GM13976 (cell line): ENCODE data around the gene ITPRIP.

Source experiments
- DNase-seq: peaks from one replicate; pipeline ENCODE4 v3.0.0; 2012; ENCODE audit warnings: low spot score
- CTCF ChIP-seq: IDR thresholded peaks from 2 replicates; pipeline ENCODE4 v1.5.1; 2012; ENCODE audit warnings: borderline replicate concordance, mild to moderate bottlenecking; ENCODE audit not compliant: insufficient read depth; ENCODE audit errors: extremely low read depth, missing control alignments, control extremely low read depth
- in situ Hi-C: fragments of 300-500 bp; cut with MboI; formaldehyde crosslinking; loops from one replicate; pipeline ENCODE4 v1.12.0; 2022; ENCODE audit warnings: low sequenced_read_pairs, mixed read lengths, inconsistent platforms; ENCODE audit not compliant: unreplicated experiment

ITPRIP gene

GRCh38 chr10:104330168-104331110 is 7.8 kb downstream of the ITPRIP start:
- no peak for DNase-seq
- no peak for TF ChIP-seq CTCF
- in situ Hi-C loops = no loop called here

GRCh38 chr10:104329735-104330134 is 8.5 kb downstream of the ITPRIP start:
- DNase-seq = no peak
- in situ Hi-C loops = no loop called here
- no peak for TF ChIP-seq CTCF

- peak; percentile 52 for DNase-seq
- in situ Hi-C loops = no loop called here
- TF ChIP-seq CTCF = no peak
Measured at GRCh38 chr10:104328896-104329710, 9.2 kb downstream of the ITPRIP start.

- no peak for TF ChIP-seq CTCF
- DNase-seq = no peak
- in situ Hi-C loops = no loop called here
Measured at GRCh38 chr10:104328646-104328895, 9.7 kb downstream of the ITPRIP start.

- in situ Hi-C loops = no loop called here
- TF ChIP-seq CTCF = no peak
- DNase-seq = no peak
Measured at GRCh38 chr10:104327745-104328645, 10.3 kb downstream of the ITPRIP start.
